GM12874 (cell line): ENCODE measurements around the gene FKRP.

ENCODE experiments used
- CTCF ChIP-seq: IDR thresholded peaks from 2 replicates; pipeline ENCODE4 v1.5.1; 2011; ENCODE audit warnings: low read depth, mild to moderate bottlenecking, control low read depth, low read length, moderate library complexity; ENCODE audit not compliant: insufficient read depth

The FKRP gene

GRCh38 chr19:46788968-46789338 is 43.1 kb downstream of the FKRP start:
- TF ChIP-seq CTCF: no peak

GRCh38 chr19:46789371-46789770 is 43.5 kb downstream of the FKRP start:
- TF ChIP-seq CTCF: no peak

- TF ChIP-seq CTCF: no peak
Measured at GRCh38 chr19:46791944-46792343, 46.1 kb downstream of the FKRP start.

- TF ChIP-seq CTCF: no peak
Measured at GRCh38 chr19:46797881-46798280, 52.0 kb downstream of the FKRP start.

- TF ChIP-seq CTCF: no peak
Measured at GRCh38 chr19:46798713-46799112, 52.9 kb downstream of the FKRP start.

- no peak for TF ChIP-seq CTCF
Measured at GRCh38 chr19:46802152-46802551, 56.3 kb downstream of the FKRP start.

- no peak for TF ChIP-seq CTCF
Measured at GRCh38 chr19:46803555-46803954, 57.7 kb downstream of the FKRP start.

- TF ChIP-seq CTCF: no peak
Measured at GRCh38 chr19:46806656-46807055, 60.8 kb downstream of the FKRP start.
